Left colon (tissue), 2 donors: Measurements from ENCODE around the gene MEGF6. TPM values are rescaled to one million over a fixed set of nuclear protein-coding genes. Genes with fewer than 3 reads are reported as not detected.
A peak's percentile ranks its signal among the peaks of the same experiment; 100 is the strongest.

Source experiments
- ATAC-seq: fragments of 200-7000 bp; cut with Tn5 transposase; one replicate; pipeline ENCODE4 v1.9.1; 2020; ENCODE audit warnings: mild to moderate bottlenecking, moderate library complexity
- DNase-seq, 2 donors: peaks; one replicate each; pipeline ENCODE4 v3.0.0-alpha.2; 2020
- intact Hi-C, 2 donors: fragments of 100-400 bp; cut with DNase I in 1 of 2; cut with micrococcal nuclease in 1 of 2; formaldehyde crosslinking; loops; one replicate each; pipeline versions ENCODE4 v1.11.2 to v1.14.0; 2022; cut with DNase I, micrococcal nuclease
- long read RNA-seq: library from polyadenylated mRNA; unstranded; transcript quantifications from one replicate; pipeline ENCODE4 v2.0.0, GENCODE V29; 2021
- total RNA-seq, 2 donors: library from RNA; stranded (reverse); fragmentation: NEBNext Ultra II Directional; extraction: Animal tissue kit (Norgen Biotek cat#: 25700); gene quantifications; one replicate each; pipeline ENCODE4 v1.2.1, GENCODE V29; 2021
- donor health status: DM: no; HTN: no; CAD: no.
- donor health status: DM: yes; HTN: yes; CAD: no.

MEGF6 gene, protein sequence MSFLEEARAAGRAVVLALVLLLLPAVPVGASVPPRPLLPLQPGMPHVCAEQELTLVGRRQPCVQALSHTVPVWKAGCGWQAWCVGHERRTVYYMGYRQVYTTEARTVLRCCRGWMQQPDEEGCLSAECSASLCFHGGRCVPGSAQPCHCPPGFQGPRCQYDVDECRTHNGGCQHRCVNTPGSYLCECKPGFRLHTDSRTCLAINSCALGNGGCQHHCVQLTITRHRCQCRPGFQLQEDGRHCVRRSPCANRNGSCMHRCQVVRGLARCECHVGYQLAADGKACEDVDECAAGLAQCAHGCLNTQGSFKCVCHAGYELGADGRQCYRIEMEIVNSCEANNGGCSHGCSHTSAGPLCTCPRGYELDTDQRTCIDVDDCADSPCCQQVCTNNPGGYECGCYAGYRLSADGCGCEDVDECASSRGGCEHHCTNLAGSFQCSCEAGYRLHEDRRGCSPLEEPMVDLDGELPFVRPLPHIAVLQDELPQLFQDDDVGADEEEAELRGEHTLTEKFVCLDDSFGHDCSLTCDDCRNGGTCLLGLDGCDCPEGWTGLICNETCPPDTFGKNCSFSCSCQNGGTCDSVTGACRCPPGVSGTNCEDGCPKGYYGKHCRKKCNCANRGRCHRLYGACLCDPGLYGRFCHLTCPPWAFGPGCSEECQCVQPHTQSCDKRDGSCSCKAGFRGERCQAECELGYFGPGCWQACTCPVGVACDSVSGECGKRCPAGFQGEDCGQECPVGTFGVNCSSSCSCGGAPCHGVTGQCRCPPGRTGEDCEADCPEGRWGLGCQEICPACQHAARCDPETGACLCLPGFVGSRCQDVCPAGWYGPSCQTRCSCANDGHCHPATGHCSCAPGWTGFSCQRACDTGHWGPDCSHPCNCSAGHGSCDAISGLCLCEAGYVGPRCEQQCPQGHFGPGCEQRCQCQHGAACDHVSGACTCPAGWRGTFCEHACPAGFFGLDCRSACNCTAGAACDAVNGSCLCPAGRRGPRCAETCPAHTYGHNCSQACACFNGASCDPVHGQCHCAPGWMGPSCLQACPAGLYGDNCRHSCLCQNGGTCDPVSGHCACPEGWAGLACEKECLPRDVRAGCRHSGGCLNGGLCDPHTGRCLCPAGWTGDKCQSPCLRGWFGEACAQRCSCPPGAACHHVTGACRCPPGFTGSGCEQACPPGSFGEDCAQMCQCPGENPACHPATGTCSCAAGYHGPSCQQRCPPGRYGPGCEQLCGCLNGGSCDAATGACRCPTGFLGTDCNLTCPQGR (N-terminal part only)
- total RNA-seq: 1 to 10 TPM; 6.3 to 8.2 TPM
- long read RNA-seq, partial matches to known transcripts: 4 of 9 reads
- long read RNA-seq, other reads (novel, unspliced or antisense): 5 of 9 reads

DNA sequence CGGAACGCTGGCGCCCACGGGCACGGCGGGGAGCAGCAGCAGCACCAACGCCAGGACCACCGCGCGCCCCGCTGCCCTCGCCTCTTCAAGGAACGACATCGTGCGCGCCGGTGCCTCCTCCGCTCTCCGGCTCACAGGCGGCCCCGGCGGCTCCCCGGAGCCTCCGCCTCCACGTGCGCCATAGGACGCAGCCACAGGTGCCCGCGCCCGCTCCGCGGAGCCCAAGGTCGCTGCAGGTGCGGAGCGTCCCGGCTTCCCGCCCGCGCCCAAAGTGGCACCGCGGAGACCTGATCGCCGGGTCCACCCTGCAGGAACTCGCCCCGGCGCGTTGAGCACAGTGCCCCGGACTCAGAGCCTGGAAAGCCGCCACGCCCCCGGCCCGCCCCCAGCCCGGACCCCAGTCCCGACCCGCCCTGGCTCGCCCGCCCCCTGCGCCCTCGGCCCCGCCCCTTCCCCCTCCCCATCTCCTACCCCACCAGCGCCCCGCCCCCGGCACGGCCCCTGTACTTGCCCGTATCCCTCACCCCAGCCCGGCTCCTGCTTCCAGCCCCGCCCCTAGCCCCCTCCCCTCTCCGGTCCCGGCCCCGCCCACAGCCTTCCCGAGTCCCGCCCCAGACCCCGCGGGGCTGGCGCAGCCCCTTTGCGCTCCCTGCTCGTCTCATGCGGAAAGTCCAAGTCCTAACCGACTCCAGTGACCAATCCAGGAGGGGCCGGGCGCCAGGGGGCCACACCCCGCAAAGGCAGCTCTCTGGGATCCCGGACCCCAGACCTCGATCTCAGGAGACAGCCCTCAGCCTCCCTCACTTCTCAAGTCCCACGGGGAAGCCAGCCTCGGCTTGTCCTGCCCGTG is at the start of gene MEGF6:
Gene MEGF6, minus strand, starts transcription at position 339 of the 850 bp plus-strand sequence. Its CDS starts 240 bp downstream, at position 99.
- ATAC-seq: peak; percentile 81
- DNase-seq: peak; percentile 64 to 67
- intact Hi-C loops: no loop called here

DNA sequence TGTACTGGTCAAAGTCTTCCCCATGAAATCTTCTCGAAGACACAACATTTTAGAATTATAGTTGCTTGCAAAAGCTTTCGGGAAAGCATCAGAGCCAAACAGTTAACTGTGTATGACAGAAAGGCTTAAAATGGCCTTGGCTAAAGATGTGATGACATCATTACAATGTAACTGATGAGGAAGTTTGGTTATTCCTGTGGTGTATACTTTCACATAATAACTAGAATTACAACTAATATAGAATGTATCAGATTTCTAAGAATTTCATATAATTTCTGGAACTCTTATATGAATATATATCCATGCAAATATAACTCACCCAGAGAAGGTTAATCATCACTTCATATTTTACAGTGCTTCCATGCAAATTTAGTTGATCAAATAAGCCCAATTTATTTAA is 49.4 kb upstream of the MEGF6 start:
- DNase-seq (no peak), ATAC-seq (no peak)
- intact Hi-C loops: no loop called here

DNA sequence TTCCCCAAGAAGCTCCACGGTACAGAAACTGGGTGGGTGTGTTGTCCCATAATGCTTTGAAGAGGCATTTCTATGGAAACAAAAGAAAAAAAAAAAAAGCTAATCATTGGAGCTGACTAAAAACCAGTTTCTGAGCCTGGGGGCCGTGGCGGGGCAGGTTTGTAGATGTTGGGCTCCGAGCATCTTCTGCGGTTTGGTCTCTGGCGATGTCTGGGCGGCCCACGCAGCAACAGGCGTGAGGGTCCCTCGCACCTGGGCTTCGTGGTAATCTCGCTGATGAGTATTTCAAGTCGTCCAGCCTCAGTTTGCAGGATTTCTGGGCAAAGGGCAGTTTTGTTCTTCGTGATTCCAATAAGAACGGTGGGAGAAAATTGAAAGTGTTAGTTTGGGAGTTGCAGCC is 47.8 kb upstream of the MEGF6 start:
- DNase-seq (no peak), ATAC-seq (no peak)
- intact Hi-C loops: no loop called here

DNA sequence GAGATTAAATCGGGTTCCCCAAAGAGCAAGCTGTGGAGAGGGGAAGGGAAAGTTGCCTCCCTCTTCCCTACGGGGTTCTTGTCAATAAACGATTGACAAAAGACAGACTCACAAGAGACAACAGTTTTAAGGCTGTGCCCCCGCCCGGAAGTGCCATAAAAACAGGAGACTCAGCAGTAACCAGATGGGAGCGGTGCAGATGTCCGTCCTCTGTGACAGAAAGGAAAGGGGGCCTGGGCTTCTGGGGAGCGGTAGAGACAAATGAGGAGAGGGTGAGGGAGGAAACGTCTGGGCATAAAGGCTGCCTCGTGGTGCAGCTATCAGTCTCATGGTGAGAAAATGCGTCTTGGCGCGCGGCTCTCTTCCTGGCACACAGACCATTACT is 46.9 kb upstream of the MEGF6 start:
- no peak for ATAC-seq
- peak in 1 of 2 donors; percentile 5 for DNase-seq
- intact Hi-C loops: no loop called here

DNA sequence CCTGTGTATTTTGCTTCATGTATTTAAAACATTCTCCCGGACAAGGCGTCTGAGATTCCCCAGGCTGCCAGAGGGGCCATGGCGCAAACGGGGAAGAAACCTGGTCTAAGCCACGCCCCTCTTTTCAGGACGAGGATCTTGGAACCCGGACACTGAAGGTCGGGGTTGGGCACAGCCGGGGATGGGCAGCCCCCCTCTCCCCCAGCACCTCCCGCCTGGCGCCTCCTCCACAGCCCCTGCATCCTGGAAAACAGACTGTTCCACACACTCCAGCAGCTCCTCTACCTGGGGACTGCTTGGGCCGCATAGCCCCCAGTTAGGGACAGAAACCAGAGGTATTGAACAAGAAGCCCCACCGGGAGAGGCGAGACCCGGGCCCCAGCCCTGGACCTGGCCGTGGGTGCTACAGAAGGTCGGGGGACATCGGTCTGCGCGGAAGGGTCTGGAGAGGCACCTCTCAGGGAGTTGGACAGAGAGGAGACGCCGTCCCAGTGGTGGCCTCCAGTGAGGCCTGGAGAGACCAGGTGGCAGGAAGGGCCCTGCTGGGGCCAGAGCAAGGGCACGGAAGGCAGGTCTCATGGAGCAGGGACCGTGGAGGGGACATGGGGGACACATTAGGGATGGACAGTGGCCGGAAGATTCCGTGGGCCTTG is 46.4 kb upstream of the MEGF6 start:
- no peak for ATAC-seq
- DNase-seq: peak in 1 of 2 donors; percentile 16
- intact Hi-C loops: no loop called here

DNA sequence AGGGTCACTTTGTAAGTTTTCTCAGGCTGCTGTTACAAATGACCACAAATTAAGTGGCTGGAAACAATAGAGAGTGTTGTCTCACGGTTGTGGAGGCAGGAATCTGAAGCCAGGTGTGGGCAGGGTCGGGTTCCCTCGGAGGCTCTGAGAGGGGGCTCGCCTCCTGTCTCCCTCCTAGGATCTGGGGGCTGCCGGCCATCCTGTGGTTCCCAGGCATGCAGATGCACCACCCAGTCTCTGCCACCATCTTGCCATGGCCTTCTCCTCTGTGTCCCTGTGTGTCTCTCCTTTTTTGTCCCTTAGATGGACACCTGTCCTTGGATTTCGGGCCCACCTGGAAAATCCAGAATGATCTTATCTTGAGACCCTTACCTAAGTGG is 45.8 kb upstream of the MEGF6 start:
- DNase-seq: peak in 1 of 2 donors; percentile 10
- ATAC-seq: no peak
- intact Hi-C loops: no loop called here

DNA sequence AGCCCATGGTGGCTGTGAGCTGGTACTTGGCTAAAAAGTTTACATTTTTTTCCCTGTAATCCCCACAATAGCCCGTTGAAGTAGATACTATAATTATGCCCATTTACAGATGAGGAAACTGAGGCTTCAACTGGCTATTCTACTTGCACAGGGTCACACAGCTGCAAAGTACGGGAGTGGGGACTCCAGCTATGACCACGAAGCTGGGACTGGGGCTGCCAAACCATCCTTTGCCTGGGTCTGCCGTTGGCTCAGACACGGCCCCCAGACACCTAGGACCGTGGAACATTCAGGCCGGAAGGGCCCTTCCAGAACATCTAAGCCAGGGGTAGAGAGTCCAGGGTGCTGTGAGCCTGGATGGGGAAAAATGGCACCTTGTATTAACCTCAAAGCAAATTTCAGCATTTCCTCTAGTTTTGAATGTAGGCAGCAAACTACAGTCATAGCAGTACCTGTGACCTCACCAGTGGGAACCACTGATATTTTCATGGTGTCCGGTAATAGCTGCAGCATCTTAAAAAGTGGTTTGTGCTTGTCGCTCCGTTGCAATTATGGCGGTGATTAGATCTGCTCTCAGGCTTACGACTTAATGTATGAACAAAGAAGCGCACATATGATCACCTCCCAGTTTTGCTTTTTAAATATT is 45.3 kb upstream of the MEGF6 start:
- intact Hi-C loops: no loop called here
- peak in 1 of 2 donors; percentile 8 for DNase-seq
- no peak for ATAC-seq

DNA sequence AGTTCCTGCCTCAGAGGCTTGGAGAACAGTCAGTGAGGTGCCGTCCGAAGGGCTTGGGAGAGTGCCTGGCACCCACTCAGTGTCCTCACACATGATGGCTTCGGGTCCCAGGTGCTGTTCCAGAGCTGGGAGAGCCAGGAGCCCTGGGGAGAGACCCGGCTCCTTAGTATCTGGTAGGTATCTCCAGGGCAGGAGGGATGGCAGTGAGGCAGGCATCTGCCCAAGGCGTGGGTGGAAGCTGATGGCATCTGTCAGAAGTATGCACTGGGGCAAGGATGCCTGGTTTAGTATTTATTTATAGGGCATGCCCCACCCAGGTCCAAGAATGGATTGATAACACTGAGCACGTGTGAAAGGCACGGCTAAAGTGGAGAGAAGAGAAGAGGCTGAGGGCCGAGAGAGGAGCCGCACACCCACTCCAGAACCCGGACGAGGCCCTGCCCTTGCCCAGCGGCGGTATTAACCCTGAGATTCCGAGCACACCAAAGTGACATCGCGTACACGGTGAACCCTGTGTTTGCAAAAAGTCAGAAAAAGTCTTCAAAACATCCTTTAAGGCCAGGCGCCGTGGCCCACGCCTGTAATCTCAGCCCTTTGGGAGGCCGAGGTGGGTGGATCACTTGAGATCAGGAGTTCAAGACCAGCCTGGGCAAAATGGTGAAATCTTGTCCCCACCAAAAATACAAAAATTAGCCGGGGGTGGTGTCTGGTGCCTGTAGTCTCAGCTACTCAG is 43.4 kb upstream of the MEGF6 start:
- ATAC-seq: no peak
- intact Hi-C loops: no loop called here
- peak in 1 of 2 donors; percentile 12 for DNase-seq

DNA sequence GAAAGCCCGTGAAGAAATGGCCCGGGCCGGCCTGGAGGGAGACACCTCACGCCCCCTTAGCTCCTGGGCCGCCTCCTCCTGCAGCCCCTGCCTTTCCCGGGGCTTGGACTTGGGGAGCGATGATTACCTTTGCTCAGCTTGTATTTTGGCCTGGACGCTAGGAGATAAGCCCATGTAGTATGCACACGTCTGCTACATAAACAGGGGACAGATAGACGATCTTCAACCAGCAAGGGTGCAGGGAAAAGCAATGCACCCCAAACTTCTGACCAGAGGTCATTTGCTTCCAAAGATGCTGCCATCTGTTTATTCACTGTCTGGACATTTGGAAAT is 41.9 kb upstream of the MEGF6 start:
- DNase-seq (peak in 1 of 2 donors; percentile 10), ATAC-seq (no peak)
- intact Hi-C loops: no loop called here

DNA sequence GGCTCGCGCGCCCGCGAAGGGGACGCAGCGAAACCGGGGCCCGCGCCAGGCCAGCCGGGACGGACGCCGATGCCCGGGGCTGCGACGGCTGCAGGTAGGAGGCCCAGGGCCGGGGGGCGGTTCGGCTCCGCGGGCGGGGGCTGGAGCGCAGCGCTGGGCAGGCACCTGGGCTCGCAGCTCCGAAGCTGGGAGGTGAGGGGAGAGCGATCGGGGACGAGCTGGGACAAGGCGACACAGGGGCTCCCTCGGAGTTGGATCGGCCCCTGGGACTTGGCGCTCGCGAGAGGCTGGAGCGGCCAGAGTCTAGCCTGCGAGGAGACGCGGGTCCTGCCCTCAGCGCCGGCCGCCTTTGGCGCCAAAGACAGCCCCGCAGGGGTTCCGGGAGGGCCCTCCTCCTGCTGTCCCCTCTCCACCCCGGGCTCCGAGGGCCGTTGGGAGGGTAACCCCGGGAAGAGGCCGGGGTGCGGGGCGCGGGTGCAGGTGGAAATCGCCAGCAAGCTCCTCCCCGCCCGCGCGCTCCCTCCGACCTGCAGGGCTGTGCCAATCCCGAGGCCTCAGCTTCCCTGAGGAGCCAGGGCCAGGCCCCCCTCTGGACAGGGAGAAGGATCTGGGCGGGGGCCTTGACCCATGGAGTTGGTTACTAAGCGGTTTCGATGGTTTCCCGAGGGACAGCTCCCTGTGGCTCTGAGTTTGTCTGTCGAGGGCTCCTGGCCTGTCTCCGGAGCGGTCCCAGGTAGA is 41.4 kb upstream of the MEGF6 start:
- intact Hi-C loops: no loop called here
- no peak for ATAC-seq
- peak in 1 of 2 donors; percentile 20 for DNase-seq

DNA sequence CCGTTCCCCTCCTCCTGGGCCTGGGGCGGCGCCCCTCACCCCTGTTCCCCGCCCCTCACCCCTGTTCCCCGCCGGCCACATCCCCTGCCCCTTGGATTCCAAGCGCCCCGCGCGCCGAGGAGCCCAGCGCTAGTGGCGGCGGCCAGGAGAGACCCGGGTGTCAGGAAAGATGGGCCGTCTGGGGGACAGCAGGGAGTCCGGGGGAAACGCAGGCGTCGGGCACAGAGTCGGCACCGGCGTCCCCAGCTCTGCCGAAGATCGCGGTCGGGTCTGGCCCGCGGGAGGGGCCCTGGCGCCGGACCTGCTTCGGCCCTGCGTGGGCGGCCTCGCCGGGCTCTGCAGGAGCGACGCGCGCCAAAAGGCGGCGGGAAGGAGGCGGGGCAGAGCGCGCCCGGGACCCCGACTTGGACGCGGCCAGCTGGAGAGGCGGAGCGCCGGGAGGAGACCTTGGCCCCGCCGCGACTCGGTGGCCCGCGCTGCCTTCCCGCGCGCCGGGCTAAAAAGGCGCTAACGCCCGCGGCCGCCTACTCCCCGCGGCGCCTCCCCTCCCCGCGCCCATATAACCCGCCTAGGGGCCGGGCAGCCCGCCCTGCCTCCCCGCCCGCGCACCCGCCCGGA is 40.7 kb upstream of the MEGF6 start, which contains the start of gene TP73:
Gene TP73, plus strand, starts transcription at position 587 of the 618 bp plus-strand sequence. CDS start 29,850 bp downstream, outside the sequence.
- ATAC-seq: no peak
- intact Hi-C loops: no loop called here
- DNase-seq: peak in 1 of 2 donors; percentile 20

DNA sequence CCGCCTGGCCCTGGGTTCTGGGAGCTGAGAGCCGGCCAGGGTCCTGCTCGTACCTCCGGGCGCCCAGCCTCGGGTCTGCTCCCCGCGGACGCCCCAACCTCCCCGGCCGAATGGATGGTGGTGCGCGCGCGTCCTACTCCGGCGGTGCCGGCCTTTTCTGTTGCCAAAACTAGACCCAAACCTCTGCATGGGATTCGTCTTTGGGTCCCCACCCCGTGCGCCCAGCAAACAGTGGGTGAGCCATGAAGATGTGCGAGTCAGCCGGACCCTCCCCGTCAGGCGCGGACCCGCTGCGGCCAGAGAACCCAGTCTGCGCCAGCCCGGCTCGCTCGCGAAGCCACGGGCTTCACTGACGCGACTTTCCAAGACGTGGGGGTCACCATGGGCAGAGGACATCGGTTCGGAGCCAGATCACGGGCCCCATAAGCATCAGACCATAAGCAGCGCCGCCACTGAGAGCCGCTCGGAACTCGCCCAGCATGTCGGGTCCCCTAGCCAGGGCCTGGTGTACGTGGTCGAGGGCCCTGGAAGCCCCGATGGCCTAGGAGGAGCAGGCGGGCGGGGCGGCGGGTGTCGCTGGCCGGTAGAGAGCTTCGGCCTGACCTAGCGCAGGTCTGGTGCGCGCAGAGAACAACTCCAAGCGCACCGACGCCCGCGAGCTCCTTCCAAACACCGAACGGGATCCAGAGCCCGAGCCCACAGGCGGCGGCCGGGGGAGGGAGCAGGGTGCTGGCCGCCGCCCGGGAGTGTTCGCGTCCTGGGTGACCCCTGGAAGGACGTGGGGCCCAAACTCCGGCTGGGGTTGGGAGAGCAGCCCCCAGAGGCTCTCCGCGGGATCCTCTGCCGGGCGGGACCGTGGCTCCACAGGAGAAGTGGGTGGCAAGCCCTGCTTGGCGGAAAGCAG is 40.0 kb upstream of the MEGF6 start:
- DNase-seq (peak in 1 of 2 donors; percentile 23), ATAC-seq (no peak)
- intact Hi-C loops: no loop called here

DNA sequence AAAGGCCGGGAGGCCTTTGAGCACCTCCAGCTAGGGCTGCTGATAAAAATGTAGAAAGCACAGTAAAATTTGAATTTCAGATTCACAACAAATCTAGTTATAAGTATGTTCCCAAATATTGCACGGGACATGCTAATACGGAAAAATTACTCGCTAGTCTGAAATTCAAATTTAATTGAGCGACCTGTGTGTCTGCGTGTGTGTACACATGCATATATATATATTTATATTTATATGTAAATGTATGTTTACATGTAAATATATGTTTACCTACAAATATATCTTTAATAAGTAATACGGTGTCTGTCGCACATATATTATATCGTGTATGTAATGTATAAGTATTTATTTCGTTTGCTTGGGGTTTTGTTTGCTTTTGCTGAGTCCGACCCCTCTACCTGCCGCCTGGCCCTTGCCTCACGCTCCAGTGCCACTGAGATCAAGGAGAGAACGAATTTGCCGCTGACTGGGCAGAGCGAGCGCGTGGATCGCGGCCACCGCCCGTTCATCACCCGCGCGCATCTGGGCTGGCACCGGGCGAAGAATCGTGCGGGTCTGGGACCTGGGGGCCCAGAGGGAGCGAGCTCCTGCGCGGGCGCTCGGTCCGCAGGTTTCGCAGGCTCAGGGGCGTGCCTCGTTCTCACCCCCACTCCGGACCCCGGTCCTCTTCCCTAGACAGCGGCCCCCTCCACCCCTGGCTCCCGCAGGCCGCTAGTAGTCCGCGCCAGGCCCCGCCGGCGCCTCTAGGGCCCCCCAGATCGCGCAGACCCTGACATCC is 39.1 kb upstream of the MEGF6 start:
- intact Hi-C loops: no loop called here
- DNase-seq: peak in 1 of 2 donors; percentile 23
- no peak for ATAC-seq
